Activated CD8-positive, alpha-beta T cell treated with anti-CD3 and anti-CD28 coated beads for 36 hours (primary cell): Measurements from ENCODE around the gene TREH. TPM values are rescaled to one million over a fixed set of nuclear protein-coding genes. Genes with fewer than 3 reads are reported as not detected.

Experiments
- ATAC-seq: fragments of 200-7000 bp; cut with Tn5 transposase; one replicate; pipeline ENCODE4 v1.10.0; 2021; ENCODE audit warnings: mild to moderate bottlenecking, moderate library complexity
- CTCF ChIA-PET: fragments of 350-600 bp; sonication (Branson Sonifier 250); formaldehyde crosslinking; loops from one replicate; lab custom pipeline; 2021; ENCODE audit warnings: antibody characterized with exemption; lab: Charles Lee
- POLR2A ChIA-PET: fragments of 350-600 bp; sonication (Branson Sonifier 250); formaldehyde crosslinking; loops from one replicate; lab custom pipeline; 2021; ENCODE audit warnings: antibody characterized with exemption; lab: Charles Lee
- DNase-seq: peaks from one replicate; pipeline ENCODE4 v3.0.0-alpha.2; 2020
- H3K27ac Mint-ChIP-seq: one replicate; pipeline ENCODE4 v1.8.0; 2021; ENCODE audit warnings: mild to moderate bottlenecking, mixed read lengths
- H3K27me3 Mint-ChIP-seq: one replicate; pipeline ENCODE4 v1.8.0; 2021; ENCODE audit warnings: mixed read lengths
- H3K36me3 Mint-ChIP-seq: one replicate; pipeline ENCODE4 v1.8.0; 2021; ENCODE audit warnings: low read depth, mixed read lengths
- H3K4me1 Mint-ChIP-seq: one replicate; pipeline ENCODE4 v1.8.0; 2021; ENCODE audit warnings: low read depth, mixed read lengths
- H3K4me3 Mint-ChIP-seq: one replicate; pipeline ENCODE4 v1.8.0; 2021; ENCODE audit warnings: mild to moderate bottlenecking, moderate library complexity, mixed read lengths
- H3K9me3 Mint-ChIP-seq: one replicate; pipeline ENCODE4 v1.8.0; 2021; ENCODE audit warnings: mixed read lengths
- intact Hi-C: fragments of 100-400 bp; cut with micrococcal nuclease; formaldehyde crosslinking; loops from one replicate; pipeline ENCODE4 v1.10.0; 2022
- total RNA-seq, 2 experiments: library from RNA; stranded (reverse); gene quantifications; one replicate each; pipeline ENCODE4 v1.2.3, GENCODE V29; 2021
- TF ChIP-seq, protein P1 (sequence below): fragments of 200-600 bp; IDR thresholded peaks from one replicate; pipeline ENCODE4 v1.8.0; 2022; ENCODE audit warnings: antibody characterized with exemption, mild to moderate bottlenecking

The TREH gene
- total RNA-seq, 2 experiments from 2014 or later, result not detected

DNA sequence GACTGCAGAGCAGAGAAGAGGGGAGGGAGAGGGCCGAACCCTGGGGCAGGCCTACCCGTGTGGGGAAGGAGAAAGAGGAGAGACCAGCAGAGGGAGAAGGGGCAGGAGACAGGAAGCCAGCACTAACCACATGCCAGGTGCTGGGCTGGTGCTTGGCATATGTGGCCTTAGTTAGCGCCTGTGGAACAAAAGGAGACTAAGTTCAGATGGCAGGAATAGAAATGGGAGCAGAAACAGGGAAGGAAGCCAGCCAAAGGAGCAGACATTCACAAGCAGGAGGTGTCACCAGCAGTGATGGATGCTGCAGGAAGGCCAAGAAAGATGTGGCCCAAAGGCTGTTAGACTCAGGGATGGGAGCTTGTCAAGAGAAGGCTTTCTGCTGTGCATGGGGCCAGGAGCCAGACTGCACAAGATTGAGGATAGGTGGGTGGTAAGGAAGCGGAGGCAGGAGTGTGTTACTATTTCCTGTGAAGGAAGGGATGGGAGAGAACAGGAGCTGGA, 26.7 kb downstream of the TREH start:
- no peak for DNase-seq
- ChIA-PET POLR2A (no interaction called here), CTCF (interaction anchor here (0.9 kb wide), 1 partner anchor 12 kb away, joined by 3 read pairs; no protein-coding TSS in a partner anchor)
- Mint-ChIP-seq H3K27me3 (no peaks in the 10 kb centered on the region), H3K36me3 (no peaks in the 10 kb centered on the region), H3K27ac (no peak overlapping the region), H3K4me1 (peaks cover 6% of the 10 kb centered on the region), H3K9me3 (no peaks in the 10 kb centered on the region), H3K4me3 (no peak overlapping the region)
- ATAC-seq, result peak; percentile 34
- intact Hi-C loops, result no loop called here
- TF ChIP-seq, protein P1, sequence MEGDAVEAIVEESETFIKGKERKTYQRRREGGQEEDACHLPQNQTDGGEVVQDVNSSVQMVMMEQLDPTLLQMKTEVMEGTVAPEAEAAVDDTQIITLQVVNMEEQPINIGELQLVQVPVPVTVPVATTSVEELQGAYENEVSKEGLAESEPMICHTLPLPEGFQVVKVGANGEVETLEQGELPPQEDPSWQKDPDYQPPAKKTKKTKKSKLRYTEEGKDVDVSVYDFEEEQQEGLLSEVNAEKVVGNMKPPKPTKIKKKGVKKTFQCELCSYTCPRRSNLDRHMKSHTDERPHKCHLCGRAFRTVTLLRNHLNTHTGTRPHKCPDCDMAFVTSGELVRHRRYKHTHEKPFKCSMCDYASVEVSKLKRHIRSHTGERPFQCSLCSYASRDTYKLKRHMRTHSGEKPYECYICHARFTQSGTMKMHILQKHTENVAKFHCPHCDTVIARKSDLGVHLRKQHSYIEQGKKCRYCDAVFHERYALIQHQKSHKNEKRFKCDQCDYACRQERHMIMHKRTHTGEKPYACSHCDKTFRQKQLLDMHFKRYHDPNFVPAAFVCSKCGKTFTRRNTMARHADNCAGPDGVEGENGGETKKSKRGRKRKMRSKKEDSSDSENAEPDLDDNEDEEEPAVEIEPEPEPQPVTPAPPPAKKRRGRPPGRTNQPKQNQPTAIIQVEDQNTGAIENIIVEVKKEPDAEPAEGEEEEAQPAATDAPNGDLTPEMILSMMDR, result no peak

DNA sequence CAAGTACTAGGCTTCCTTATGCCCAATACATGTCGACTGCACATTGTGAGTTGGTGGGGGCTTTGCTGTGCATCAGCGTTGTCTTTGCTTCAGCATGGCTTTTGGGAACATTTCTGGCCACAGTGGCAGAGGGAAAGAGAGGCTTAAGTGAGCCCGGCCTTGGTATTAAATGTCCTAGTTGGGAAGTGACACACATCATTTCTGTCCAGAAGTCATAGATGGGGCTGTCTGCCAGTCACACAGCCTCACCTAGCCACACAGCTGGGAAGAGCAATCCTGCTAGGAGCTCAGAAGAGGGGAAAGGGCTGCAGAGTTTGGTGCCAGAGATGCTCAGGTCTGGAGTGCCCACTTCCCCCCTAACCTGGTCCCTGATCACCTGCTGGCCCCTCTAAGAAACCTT, 27.6 kb downstream of the TREH start:
- Mint-ChIP-seq H3K36me3 (no peaks in the 10 kb centered on the region), H3K27me3 (no peaks in the 10 kb centered on the region), H3K27ac (no peak overlapping the region), H3K4me1 (peaks cover 6% of the 10 kb centered on the region), H3K9me3 (no peaks in the 10 kb centered on the region), H3K4me3 (no peak overlapping the region)
- intact Hi-C loops, result no loop called here
- ATAC-seq (no peak), DNase-seq (no peak)
- CTCF ChIA-PET, result no interaction called here
- TF ChIP-seq, protein P1, result no peak
- POLR2A ChIA-PET, result no interaction called here

DNA sequence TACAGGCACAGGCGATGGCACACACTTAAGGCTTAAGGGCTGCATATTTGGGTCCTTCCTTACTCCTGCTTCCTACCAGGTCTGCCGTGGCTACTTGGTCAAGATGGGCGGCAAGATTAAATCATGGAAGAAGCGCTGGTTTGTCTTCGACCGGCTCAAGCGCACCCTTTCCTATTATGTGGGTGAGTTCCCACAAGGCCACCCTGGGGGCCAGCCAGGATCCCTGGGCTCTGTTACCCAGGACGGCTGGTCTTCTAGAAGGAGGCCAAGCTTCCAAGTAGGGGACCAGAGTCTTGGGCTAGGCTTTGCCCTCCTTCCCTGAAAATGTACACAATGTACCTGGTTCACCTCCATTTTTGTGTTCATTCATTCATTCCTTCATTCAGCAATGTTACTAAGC, 29.1 kb downstream of the TREH start:
- DNase-seq (no peak), ATAC-seq (no peak)
- intact Hi-C loops, result no loop called here
- Mint-ChIP-seq H3K27me3 (no peaks in the 10 kb centered on the region), H3K4me3 (no peak overlapping the region), H3K27ac (no peak overlapping the region), H3K4me1 (peaks cover 6% of the 10 kb centered on the region), H3K9me3 (no peaks in the 10 kb centered on the region), H3K36me3 (no peaks in the 10 kb centered on the region)
- CTCF ChIA-PET, result interaction anchor here (1.0 kb wide), 1 partner anchor 9 kb away, joined by 3 read pairs; no protein-coding TSS in a partner anchor
- TF ChIP-seq, protein P1, result no peak
- POLR2A ChIA-PET, result no interaction called here

DNA sequence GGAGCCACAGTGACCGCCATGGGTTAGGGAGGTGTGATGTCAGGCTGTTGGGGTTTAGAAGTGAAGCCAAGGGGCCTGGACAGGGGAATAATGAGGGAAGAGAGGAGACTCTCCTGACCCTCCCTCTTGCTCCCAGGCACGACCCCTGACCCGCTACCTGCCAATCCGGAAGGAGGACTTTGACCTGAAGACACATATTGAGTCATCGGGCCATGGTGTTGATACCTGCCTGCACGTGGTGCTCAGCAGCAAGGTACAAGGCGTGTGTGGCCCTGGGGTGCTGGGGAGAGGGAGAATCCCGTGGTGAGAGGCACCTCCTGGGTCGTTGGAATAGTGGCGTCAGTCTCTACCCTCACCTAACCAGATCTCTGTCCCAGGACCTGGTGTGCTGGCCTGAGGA, 29.5 kb downstream of the TREH start:
- H3K4me1 Mint-ChIP-seq, result peaks cover 6% of the 10 kb centered on the region
- no peak overlapping the region for H3K27ac Mint-ChIP-seq
- H3K27me3 Mint-ChIP-seq, result no peaks in the 10 kb centered on the region
- no peaks in the 10 kb centered on the region for H3K36me3 Mint-ChIP-seq
- ChIA-PET CTCF (interaction anchor here (1.0 kb wide), 1 partner anchor 9 kb away, joined by 3 read pairs; no protein-coding TSS in a partner anchor), POLR2A (no interaction called here)
- H3K4me3 Mint-ChIP-seq, result no peak overlapping the region
- TF ChIP-seq, protein P1, result no peak
- no peak for ATAC-seq
- intact Hi-C loops, result no loop called here
- DNase-seq, result no peak
- H3K9me3 Mint-ChIP-seq, result no peaks in the 10 kb centered on the region

DNA sequence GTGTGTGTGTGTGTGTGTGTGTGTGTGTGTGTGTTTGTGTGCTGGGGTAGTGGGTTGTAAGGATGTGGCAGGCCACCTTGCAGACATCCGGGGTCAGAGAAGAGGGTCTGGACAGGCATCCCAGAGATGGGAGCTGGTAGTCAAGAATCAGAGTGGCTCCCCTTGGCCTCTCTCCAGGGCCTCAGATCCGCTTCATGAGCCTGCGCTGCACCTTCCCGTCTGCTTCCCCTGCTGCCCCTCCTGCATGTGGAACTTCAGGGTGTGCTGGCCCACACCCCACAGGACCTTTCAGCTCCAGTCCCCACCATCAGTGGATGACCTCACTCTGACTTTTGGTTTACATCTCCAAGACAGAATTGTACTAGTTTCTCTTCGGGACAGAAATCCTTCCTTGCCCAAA, 31.2 kb downstream of the TREH start:
- ATAC-seq (no peak), DNase-seq (no peak)
- CTCF ChIA-PET, result interaction anchor here (1.0 to 2.1 kb wide), 3 partner anchors 10 to 36 kb away, joined by 3 to 5 read pairs (median 4); no protein-coding TSS in a partner anchor
- intact Hi-C loops, result no loop called here
- TF ChIP-seq, protein P1, result no peak
- H3K36me3 Mint-ChIP-seq, result no peaks in the 10 kb centered on the region
- H3K27me3 Mint-ChIP-seq, result no peaks in the 10 kb centered on the region
- H3K4me1 Mint-ChIP-seq, result peaks cover 6% of the 10 kb centered on the region
- no peak overlapping the region for H3K27ac Mint-ChIP-seq
- POLR2A ChIA-PET, result no interaction called here
- H3K4me3 Mint-ChIP-seq, result no peak overlapping the region
- no peaks in the 10 kb centered on the region for H3K9me3 Mint-ChIP-seq
